Glomerular visceral epithelial cell (primary cell): ENCODE measurements around the gene WFDC10A.
"Not testable (repeated sequence)": the region's sequence is repeated elsewhere in the genome, so short reads cannot be mapped to it uniquely, and the experiment has no call there.

Source experiments
- DNase-seq: peaks from one replicate; pipeline ENCODE4 v3.0.0-alpha.2; 2016; ENCODE audit errors: extremely low spot score

The WFDC10A gene

GRCh38 chr20:45629496-45630100, at the start of gene WFDC10A:
Gene WFDC10A, plus strand, starts transcription at chr20:45629739. Its CDS starts 75 bp downstream, at chr20:45629814.
- peak; percentile 44 for DNase-seq

- no peak for DNase-seq
Observed at GRCh38 chr20:45581702-45582101, 47.8 kb upstream of the WFDC10A start.

- no peak for DNase-seq
Observed at GRCh38 chr20:45583502-45583901, 46.0 kb upstream of the WFDC10A start.

- not testable (repeated sequence) for DNase-seq
Observed at GRCh38 chr20:45584294-45584693, 45.2 kb upstream of the WFDC10A start.

GRCh38 chr20:45585986-45586385, 43.6 kb upstream of the WFDC10A start:
- not testable (repeated sequence) for DNase-seq

GRCh38 chr20:45588800-45589199, 40.7 kb upstream of the WFDC10A start:
- DNase-seq: no peak

GRCh38 chr20:45589725-45590124, 39.8 kb upstream of the WFDC10A start:
- DNase-seq: peak; percentile 79

GRCh38 chr20:45592574-45593189, 36.9 kb upstream of the WFDC10A start:
- DNase-seq: peak; percentile 46

- no peak for DNase-seq
Observed at GRCh38 chr20:45593498-45593897, 36.0 kb upstream of the WFDC10A start.

- no peak for DNase-seq
Observed at GRCh38 chr20:45595235-45595634, 34.3 kb upstream of the WFDC10A start.

- DNase-seq: no peak
Observed at GRCh38 chr20:45607810-45608209, 21.7 kb upstream of the WFDC10A start.

- peak; percentile 65 for DNase-seq
Observed at GRCh38 chr20:45611054-45611453, 18.5 kb upstream of the WFDC10A start.

- no peak for DNase-seq
Observed at GRCh38 chr20:45612314-45612713, 17.2 kb upstream of the WFDC10A start.

- no peak for DNase-seq
Observed at GRCh38 chr20:45617591-45617990, 11.9 kb upstream of the WFDC10A start.

GRCh38 chr20:45621593-45621992, 7.9 kb upstream of the WFDC10A start:
- no peak for DNase-seq

- DNase-seq: no peak
Observed at GRCh38 chr20:45626540-45626939, 3.0 kb upstream of the WFDC10A start.

GRCh38 chr20:45630371-45630770, 832 bp downstream of the WFDC10A start:
- DNase-seq: no peak

GRCh38 chr20:45631184-45631583, 1.6 kb downstream of the WFDC10A start, which contains the start of gene WFDC9:
Gene WFDC9, minus strand, starts transcription at chr20:45631284. Its CDS starts 21,103 bp downstream, at chr20:45610181.
- no peak for DNase-seq

- no peak for DNase-seq
Observed at GRCh38 chr20:45636513-45636912, 7.0 kb downstream of the WFDC10A start.

GRCh38 chr20:45639687-45640086, 10.1 kb downstream of the WFDC10A start:
- no peak for DNase-seq

- not testable (repeated sequence) for DNase-seq
Observed at GRCh38 chr20:45641076-45641475, 11.5 kb downstream of the WFDC10A start.

- not testable (repeated sequence) for DNase-seq
Observed at GRCh38 chr20:45645869-45646268, 16.3 kb downstream of the WFDC10A start.

- DNase-seq: no peak
Observed at GRCh38 chr20:45646875-45647274, 17.3 kb downstream of the WFDC10A start.
